T47D (cell line): ENCODE measurements around the gene TARDBP.

Source experiments
- DNase-seq, 2 experiments: peaks; one replicate each; pipeline versions ENCODE4 v3.0.0 to v3.0.0-alpha.2; 2011 to 2012; ENCODE audit warnings: low read depth in 1 of 2, low spot score in 1 of 2
- JUND ChIP-seq: IDR thresholded peaks from 2 replicates; pipeline ENCODE4 v1.6.1; 2012; ENCODE audit warnings: low read depth
- in situ Hi-C: cut with HindIII; loops from 2 replicates; pipeline ENCODE4 v1.10.0; 2016; ENCODE audit warnings: low sequenced_read_pairs, low pct_unique_long_range_greater_than_20kb

TARDBP gene

DNA sequence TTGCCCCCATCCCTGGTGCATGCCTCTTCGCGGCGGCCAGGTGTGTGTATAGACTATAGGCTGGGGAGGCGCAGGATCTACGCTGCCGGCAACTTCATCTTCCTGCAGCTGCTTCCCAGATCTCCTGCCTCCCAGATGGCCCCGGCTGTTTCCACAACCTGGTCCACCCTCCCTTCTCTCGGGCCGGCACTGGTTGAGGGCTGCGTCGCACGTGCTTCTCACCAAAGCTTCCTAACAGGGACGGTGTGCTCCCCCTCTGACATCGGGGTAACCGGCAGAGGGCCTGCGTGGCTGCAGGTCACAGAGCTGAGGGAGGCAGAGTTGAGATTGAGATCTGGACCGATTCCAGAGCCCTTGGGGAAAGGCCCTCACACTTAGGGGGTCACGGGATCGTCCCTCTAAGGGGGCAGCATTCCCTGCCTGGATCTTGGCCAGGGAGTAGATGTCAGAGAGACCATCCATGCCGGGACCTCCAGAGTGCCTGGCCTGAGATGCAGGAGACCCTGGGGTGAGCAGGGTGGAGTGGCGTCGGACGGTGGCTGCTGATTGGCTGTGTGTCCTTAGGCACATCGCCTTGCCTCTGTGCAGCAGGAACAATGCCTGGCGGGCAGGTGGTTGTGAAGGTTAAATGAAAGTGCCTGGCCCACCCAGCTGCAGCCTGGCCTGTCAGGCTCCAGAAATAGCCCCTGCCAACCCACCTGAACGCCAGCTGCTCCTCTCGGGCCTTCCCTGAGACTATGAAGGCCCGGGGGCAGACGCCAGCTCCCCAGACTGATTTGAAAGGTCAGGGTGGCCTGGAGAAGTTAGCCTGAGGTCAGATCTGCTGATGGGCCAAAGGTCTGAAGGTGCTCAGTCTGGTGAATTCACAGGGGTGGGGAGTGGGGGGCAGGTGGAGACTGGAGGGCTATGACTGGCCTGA lies 40.6 kb downstream of the TARDBP start:
- TF ChIP-seq JUND, result no peak
- in situ Hi-C loops, result no loop called here
- no peak for DNase-seq

DNA sequence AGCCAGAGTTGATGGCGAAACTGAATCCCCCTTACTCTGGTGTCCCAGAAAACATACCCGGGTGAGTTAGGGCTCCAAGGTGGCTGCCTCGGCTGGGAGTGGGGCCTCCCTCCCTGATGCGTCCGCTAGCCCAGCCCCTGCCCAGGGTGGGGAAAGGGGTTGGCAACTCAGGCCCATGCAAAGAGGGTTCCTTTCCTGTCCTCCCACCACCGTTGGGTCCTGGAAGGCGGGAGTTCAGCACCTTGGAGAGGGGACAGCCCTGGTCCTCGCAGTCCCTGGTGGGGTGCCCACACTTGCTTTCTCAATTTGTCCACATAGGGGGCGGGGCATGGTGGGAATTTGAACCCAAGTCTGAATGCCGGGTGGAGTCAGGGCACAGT lies 41.3 kb downstream of the TARDBP start:
- TF ChIP-seq JUND, result no peak
- in situ Hi-C loops, result no loop called here
- DNase-seq, result peak in 1 of 2 experiments; percentile 41

DNA sequence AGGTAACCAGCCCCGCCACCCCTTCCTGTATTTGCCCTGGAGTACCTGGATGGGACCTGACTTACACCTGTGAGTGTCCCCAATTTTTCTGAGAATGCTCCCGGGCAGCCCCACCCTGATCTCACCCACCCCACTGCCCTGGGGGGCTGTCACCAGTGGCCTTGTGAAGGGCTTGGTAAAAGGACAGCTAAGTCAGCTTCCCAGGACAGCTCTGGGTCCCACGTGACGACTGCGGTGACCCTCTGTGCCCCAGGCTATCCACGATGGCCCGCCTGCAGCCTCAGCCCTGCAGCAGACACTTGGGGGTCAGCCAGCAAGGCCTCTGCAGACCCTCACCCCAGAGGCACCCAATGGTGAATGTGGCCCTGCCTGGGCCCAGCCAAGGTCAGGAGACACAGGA lies 41.7 kb downstream of the TARDBP start:
- no peak for DNase-seq
- TF ChIP-seq JUND, result no peak
- in situ Hi-C loops, result no loop called here

DNA sequence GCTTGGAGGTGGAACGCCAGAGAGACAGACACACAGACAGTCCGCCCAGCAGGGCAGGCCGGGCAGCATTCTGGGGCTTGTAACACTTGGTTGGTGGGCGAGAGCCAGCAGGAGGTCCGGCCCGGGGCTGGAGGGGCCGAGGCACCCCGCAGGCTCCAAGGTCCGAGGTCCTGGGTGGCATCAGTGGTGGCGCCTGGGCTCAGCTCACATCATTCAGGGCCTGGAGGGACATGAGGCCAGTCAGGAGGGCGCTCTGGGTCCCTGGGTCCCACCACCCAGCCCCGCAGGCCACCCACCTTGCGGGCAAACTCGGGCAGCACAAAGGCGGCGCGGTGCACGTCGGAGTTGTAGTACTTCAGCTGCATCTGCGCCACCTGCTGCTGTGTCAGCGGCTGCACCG lies 42.2 kb downstream of the TARDBP start:
- in situ Hi-C loops, result no loop called here
- no peak for TF ChIP-seq JUND
- DNase-seq, result no peak

DNA sequence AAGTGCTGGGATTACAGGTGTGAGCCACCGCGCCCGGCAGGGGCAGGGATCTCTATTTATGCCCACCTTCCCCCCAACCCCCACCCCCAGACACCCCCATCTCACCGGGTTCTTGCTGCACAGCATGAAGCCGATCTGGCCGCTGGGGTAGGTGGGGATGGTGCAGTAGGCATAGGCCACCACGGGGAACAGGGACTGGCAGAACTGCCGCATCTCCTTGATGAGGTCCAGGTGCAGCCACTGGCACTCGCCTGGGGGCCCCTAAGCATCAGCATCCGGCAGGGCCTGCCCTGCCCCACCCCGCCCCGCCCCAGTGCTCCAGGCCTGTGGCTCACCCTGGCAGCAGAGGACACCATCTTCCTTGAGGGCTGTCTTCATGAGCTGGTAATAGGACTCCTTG lies 43.2 kb downstream of the TARDBP start:
- no peak for TF ChIP-seq JUND
- in situ Hi-C loops, result no loop called here
- no peak for DNase-seq

DNA sequence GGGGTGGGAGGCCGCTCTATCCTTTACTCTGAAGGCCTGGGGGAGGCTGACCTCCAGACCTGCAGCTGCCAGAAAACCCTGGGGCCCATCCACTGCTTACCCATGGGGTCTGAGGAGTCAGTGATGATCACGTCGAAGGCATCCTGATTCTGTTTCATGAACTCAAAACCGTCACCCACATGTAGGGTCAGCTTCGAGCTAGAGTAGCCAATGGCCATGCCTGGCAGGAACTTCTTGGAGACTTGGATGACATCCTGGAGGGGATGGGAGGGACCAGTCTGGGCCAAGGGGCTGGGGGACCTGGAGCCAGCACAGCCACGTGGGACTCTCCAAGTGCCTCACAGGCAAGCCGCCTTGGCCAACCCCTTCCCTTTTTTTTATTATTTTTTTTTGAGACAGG lies 44.0 kb downstream of the TARDBP start:
- TF ChIP-seq JUND, result no peak
- in situ Hi-C loops, result no loop called here
- DNase-seq, result no peak

DNA sequence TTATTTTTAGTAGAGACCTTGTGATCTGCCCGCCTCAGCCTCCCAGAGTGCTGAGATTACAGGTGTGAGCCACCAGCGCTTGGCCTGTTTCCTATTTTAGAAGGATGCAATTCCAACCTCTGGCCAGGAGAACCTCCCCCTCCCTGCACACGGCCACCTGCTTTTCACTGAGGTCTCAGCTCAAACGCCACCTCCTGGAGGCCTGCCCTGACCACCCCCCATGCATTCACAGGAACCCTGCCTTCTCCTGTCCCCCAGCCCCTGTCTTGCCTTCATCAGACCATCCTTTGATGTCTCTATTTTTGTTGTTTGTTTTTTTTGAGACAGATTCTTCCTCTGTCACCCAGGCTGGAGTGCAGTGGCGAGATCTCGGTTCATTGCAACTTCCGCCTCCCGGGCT lies 45.0 kb downstream of the TARDBP start:
- no peak for DNase-seq
- in situ Hi-C loops, result no loop called here
- TF ChIP-seq JUND, result no peak

DNA sequence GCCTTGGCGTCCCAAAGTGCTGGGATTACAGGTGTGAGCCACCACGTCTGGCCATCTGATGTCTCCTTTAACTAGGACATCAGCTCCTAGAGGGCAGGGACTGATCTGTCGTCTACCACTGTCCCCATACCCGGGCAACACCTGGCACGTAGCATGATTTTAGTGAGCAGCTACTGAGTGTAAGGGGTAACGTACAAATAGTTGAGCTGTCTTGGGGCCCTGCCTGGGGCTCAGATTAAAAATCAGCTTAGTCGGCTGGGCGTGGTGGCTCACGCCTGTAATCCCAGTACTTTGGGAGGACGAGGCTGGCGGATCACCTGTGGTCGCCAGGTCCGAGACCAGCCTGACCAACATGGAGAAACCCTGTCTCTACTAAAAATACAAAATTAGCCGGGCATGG lies 45.6 kb downstream of the TARDBP start:
- no peak for TF ChIP-seq JUND
- in situ Hi-C loops, result no loop called here
- no peak for DNase-seq

DNA sequence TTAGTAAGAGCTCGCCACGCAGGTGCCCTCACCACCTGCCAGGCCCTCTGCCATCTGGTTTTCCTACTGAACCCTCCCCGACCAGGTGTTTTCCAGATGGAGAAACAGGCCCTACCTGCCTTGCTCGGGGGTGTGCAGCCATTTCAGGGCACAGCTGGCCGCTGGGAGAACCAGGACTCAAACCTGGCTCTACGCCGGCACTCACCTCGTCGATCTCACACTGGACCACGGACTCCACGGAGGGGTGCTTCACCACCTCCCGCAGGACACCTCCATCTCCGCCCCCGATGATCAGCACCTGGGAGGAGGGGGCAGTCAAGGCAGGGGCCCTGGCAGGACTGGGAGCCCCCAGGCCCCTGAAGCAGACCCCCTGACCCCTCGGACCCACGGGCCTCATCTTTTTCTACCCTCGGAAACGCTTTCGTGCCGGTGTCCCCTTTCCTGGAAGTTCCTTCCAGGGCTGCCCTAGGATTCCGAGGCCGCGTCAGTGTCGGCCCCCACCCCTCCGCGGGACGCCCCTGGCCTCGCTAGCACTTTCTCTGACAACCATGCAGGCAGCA lies 46.2 kb downstream of the TARDBP start:
- in situ Hi-C loops, result no loop called here
- no peak for TF ChIP-seq JUND
- peak in 1 of 2 experiments; percentile 41 for DNase-seq

DNA sequence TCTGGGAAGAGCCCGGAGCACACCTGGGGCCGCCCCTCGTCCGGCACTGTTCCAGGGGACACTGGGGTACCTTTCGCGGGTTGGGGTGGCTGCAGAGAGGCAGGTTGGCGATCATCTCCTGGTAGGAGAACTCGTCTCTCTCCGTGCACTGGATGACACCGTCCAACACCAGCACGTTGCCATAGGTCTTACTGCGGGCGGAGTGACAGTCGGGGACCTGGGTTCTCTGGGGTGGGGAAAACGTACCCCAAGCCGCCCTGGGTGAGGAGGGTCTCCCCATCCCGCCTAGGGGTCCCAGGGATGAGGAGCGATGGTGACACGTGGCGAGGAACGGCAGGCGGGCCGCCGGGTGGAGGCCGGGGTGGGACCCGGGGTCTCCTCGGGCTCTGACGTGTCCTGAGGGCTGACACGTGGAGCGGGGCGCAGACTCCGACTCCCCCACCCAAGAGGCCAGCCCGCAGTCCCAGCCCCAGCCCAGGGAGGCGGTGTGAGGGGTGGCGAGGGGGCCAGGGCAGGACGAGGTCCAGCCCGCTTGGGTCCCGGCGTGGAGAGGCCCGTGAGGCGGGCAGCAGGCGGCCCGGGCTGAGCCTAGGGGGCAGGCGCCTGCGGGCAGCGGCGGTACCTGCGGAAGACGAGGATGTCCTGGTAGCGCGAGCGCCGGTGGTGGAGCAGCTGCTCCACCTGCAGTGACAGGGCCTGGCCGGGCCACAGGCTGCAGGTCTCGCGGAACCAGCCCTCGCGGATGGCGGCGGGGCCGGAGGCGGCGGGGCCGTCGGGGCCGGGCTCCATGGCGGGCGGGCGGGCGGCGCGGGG lies 46.9 kb downstream of the TARDBP start:
- TF ChIP-seq JUND, result no peak
- DNase-seq, result no peak
- in situ Hi-C loops, result no loop called here

DNA sequence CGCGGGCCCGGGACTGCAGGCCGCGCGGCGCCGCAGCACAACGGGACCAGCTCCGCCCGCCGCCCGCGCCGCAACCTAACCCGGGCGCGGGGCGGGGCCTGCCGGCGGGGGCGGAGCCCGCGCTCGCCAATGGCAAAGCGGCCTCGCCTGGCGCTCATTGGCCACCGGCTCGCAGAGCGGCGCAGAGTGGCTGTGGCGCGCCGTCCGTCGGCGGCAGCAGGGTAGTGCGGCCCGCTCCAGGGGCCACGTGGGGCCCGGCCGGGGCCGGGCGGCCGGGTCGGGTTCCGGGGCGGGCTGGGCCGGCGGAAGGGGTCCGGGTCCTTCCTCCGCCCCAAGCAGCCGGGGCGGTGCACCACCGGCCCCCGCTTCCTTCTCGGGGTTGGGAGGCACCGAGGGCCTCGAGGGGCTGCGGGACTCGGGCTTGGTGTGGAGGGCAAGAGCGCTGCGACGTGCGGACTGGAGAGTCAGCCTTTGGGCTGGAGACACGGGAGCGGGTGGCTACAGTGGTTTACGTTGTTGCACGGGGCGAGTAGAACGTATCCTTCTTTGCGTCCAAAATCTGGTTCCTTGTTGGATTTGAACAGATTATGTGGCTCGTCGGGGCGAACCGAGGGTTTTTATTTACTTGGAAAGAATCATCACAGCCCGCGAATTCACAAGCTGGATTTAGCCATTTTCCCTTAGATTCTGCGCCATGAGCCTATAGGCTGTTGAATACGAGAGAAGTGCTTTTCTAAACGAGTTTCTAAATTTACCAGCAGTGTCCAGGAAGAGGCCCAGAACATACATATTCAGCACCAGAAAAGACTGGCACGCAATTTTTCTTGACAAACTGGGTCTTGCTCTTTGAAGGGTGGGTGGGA lies 47.7 kb downstream of the TARDBP start, which contains the start of gene SRM:
Gene SRM (minus strand): TSS at position 51 of the 863 bp plus-strand sequence. CDS start 75 bp downstream, outside the sequence.
- peak; percentile 90 to 98 for DNase-seq
- in situ Hi-C loops, result no loop called here
- no peak for TF ChIP-seq JUND
